ENCODE data around the gene AIFM3. TPM values are rescaled to one million over a fixed set of nuclear protein-coding genes. Genes with fewer than 3 reads are reported as not detected.

Gene AIFM3
- total RNA-seq, 1 donor from 2014 or later: 2.4 TPM

- no peaks in the 10 kb centered on the region for H3K27me3 ChIP-seq (ENCODE audit: control insufficient read depth, insufficient read depth, low read length)
- TF ChIP-seq, protein P1, sequence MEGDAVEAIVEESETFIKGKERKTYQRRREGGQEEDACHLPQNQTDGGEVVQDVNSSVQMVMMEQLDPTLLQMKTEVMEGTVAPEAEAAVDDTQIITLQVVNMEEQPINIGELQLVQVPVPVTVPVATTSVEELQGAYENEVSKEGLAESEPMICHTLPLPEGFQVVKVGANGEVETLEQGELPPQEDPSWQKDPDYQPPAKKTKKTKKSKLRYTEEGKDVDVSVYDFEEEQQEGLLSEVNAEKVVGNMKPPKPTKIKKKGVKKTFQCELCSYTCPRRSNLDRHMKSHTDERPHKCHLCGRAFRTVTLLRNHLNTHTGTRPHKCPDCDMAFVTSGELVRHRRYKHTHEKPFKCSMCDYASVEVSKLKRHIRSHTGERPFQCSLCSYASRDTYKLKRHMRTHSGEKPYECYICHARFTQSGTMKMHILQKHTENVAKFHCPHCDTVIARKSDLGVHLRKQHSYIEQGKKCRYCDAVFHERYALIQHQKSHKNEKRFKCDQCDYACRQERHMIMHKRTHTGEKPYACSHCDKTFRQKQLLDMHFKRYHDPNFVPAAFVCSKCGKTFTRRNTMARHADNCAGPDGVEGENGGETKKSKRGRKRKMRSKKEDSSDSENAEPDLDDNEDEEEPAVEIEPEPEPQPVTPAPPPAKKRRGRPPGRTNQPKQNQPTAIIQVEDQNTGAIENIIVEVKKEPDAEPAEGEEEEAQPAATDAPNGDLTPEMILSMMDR (IDR thresholded peaks at IDR 0.05; ENCODE audit: insufficient read depth, low read length, severe bottlenecking): no peak
- DNase-seq (ENCODE audit: low read depth) (no peak), FAIRE-seq (no peak)
- H3K36me3 ChIP-seq (ENCODE audit: control insufficient read depth, insufficient read depth, low read length): peaks cover 15% of the 10 kb centered on the region
- no peak overlapping the region for H3K4me3 ChIP-seq (ENCODE audit: low read depth, low read length)
These were observed 11.5 kb upstream of the AIFM3 start for GRCh38 chr22:20955548-20955947.

GRCh38 chr22:20956258-20957101 lies 10.6 kb upstream of the AIFM3 start:
- DNase-seq (ENCODE audit: low read depth) (peak; percentile 83), FAIRE-seq (no peak)
- H3K27me3 ChIP-seq (ENCODE audit: control insufficient read depth, insufficient read depth, low read length): no peaks in the 10 kb centered on the region
- peak overlapping the region; percentile 93 for H3K4me3 ChIP-seq (ENCODE audit: low read depth, low read length)
- H3K36me3 ChIP-seq (ENCODE audit: control insufficient read depth, insufficient read depth, low read length): peaks cover 9% of the 10 kb centered on the region
- TF ChIP-seq, protein P1 (IDR thresholded peaks at IDR 0.05; ENCODE audit: insufficient read depth, low read length, severe bottlenecking): peak; percentile 55

DNA sequence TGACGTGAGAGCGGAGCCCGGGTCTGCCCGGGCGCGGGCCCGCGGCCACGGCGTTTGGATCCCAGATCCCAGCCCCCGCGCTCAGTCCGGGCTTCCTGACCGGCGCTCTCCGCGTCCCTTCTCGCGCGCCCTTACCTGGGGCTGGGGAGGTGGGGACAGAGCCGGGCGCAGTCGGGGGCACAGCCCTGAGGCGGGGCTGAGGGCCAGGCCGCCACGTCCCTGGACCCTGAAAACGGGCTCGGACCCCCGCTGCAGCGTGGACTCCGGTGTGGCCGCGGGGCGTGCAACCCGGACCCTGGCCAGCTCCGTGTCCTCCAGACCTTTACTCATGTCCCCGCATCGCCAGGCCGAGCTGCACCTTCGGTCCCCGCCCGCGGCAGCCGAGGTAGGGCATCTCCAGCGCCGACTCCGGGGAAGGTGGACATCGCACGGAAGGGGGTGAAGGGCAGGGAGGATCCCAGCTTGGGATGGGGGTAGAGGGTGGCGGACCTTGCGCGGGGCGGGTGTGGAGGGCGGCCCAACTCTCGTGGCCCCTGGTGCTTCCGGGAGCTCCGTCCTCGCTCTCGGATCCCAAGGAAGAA lies 9.9 kb upstream of the AIFM3 start:
- Histone ChIP-seq H3K36me3 (ENCODE audit: control insufficient read depth, insufficient read depth, low read length) (peaks cover 4% of the 10 kb centered on the region), H3K4me3 (ENCODE audit: low read depth, low read length) (peak overlapping the region; percentile 93), H3K27me3 (ENCODE audit: control insufficient read depth, insufficient read depth, low read length) (no peaks in the 10 kb centered on the region)
- TF ChIP-seq, protein P1 (IDR thresholded peaks at IDR 0.05; ENCODE audit: insufficient read depth, low read length, severe bottlenecking): no peak
- DNase-seq (ENCODE audit: low read depth) (no peak), FAIRE-seq (no peak)

- Histone ChIP-seq H3K27me3 (ENCODE audit: control insufficient read depth, insufficient read depth, low read length) (no peaks in the 10 kb centered on the region), H3K4me3 (ENCODE audit: low read depth, low read length) (peak overlapping the region; percentile 93), H3K36me3 (ENCODE audit: control insufficient read depth, insufficient read depth, low read length) (peaks cover 2% of the 10 kb centered on the region)
- DNase-seq (ENCODE audit: low read depth) (no peak), FAIRE-seq (no peak)
- TF ChIP-seq, protein P1 (IDR thresholded peaks at IDR 0.05; ENCODE audit: insufficient read depth, low read length, severe bottlenecking): no peak
These were observed 9.2 kb upstream of the AIFM3 start for GRCh38 chr22:20957683-20958431.

DNA sequence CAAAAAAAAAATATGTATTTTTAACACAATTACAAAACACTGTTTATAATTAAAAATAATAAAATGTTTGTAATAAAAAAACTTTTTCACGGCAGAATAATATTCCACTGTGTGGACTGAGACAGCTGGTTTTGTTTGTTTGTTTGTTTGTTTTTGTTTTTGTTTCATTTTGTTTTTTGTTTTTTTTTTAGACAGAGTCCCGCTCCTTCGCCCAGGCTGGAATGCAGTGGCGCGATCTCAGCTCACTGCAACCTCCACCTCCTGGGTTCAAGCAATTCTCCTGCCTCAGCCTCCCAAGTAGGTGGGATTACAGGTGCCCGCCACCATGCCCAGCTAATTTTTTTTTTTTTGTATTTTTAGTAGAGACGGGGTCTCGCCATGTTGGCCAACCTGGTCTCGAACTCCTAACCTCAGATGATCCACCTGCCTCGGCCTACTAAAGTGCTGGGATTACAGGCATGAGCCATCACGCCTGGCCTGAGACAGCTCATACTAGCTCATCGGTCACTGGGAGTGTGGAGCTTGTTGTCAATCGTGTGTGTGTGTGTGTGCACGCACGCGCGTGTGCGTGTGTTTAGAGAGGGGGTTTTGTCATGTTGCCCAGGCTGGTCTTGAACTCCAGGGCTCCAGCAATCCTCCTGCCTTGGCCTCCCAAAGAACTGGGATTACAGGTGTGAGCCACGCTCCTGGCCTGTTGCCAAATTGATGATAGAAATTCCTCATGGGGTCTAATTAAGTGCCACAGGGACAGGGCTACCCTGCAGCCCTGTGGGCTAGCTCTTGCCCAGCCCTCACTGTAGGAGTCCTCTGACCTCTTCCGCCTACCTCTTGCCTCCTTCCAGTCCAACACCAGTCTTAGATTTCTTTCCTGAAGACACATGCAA lies 7.2 kb upstream of the AIFM3 start:
- no peak for FAIRE-seq
- no peak overlapping the region for H3K4me3 ChIP-seq (ENCODE audit: low read depth, low read length)
- no peak for DNase-seq (ENCODE audit: low read depth)
- H3K27me3 ChIP-seq (ENCODE audit: control insufficient read depth, insufficient read depth, low read length): no peaks in the 10 kb centered on the region
- TF ChIP-seq, protein P1 (IDR thresholded peaks at IDR 0.05; ENCODE audit: insufficient read depth, low read length, severe bottlenecking): no peak
- H3K36me3 ChIP-seq (ENCODE audit: control insufficient read depth, insufficient read depth, low read length): peaks cover 1% of the 10 kb centered on the region
